ENCODE measurements around the gene GATM. TPM values are rescaled to one million over a fixed set of nuclear protein-coding genes. Genes with fewer than 3 reads are reported as not detected.
"Not testable (repeated sequence)": the region's sequence is repeated elsewhere in the genome, so short reads cannot be mapped to it uniquely, and the experiment has no call there.

Gene GATM
- total RNA-seq, 1 donor from 2014 or later, result 12.1 TPM

- no peak for TF ChIP-seq CTCF (IDR thresholded peaks at IDR 0.05; ENCODE audit: insufficient read depth, low read length, poor library complexity, severe bottlenecking)
- Histone ChIP-seq H3K36me3 (ENCODE audit: control insufficient read depth, insufficient read depth, low read length) (no peaks in the 10 kb centered on the region), H3K27me3 (ENCODE audit: control insufficient read depth, insufficient read depth, low read length) (no peaks in the 10 kb centered on the region), H3K4me3 (ENCODE audit: low read depth, low read length) (no peak overlapping the region)
- no peak for DNase-seq (ENCODE audit: low read depth)
Measured at GRCh38 chr15:45314960-45315359, 63.4 kb downstream of the GATM start.

DNA sequence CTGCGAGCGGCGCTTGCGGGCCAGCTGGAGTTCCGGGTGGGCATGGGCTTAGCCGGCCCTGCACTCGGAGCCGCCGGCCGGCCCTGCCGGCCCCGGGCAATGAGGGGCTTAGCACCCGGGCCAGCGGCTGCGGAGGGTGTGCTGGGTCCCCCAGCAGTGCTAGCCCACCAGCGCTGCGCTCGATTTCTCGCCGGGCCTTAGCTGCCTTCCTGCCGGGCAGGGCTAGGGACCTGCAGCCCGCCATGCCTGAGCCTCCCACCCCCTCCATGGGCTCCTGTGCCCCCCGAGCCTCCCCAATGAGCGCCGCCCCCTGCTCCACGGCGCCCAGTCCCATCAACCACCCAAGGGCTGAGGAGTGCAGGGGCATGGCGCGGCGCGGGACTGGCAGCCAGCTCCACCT lies 64.2 kb downstream of the GATM start:
- H3K36me3 ChIP-seq (ENCODE audit: control insufficient read depth, insufficient read depth, low read length); H3K4me3 ChIP-seq (ENCODE audit: low read depth, low read length); DNase-seq (ENCODE audit: low read depth); H3K27me3 ChIP-seq (ENCODE audit: control insufficient read depth, insufficient read depth, low read length): not testable (repeated sequence)

Other genes starting within 250 kb of the GATM start
- gene DUOXA1, start 248.7 kb downstream of the GATM start, total RNA-seq, result 0.27 TPM in 1 of 2 replicates, not detected in the other
- gene DUOX1, start 248.6 kb downstream of the GATM start, total RNA-seq, result 4.1 and 6.6 TPM in 2 replicates
- gene SHF, start 190.6 kb downstream of the GATM start, total RNA-seq, result 0.89 and 1.6 TPM in 2 replicates
- not detected in 2 replicates for gene SLC28A2, start 126.3 kb downstream of the GATM start, total RNA-seq
- gene SLC30A4, start 144.2 kb upstream of the GATM start, total RNA-seq, result 2.5 and 4.2 TPM in 2 replicates
- 70.2 and 71.4 TPM in 2 replicates for gene BLOC1S6, start 208.8 kb upstream of the GATM start, total RNA-seq

Measured in kidney epithelial cell (primary cell).